MV-4-11 (cell line): ENCODE results near the gene CLIP3.
"Not testable (repeated sequence)": the region's sequence is repeated elsewhere in the genome, so short reads cannot be mapped to it uniquely, and the experiment has no call there.

ENCODE experiments used
- DNase-seq: peaks from one replicate; lab custom pipeline; 2025; lab: John Stamatoyannopoulos, UW

Gene CLIP3

GRCh38 chr19:36008336-36008978 lies 24.2 kb downstream of the CLIP3 start, which contains the start of gene SYNE4:
Gene SYNE4, minus strand, starts transcription at chr19:36008813. Its CDS starts 132 bp downstream, at chr19:36008681.
- DNase-seq, result no peak

DNA sequence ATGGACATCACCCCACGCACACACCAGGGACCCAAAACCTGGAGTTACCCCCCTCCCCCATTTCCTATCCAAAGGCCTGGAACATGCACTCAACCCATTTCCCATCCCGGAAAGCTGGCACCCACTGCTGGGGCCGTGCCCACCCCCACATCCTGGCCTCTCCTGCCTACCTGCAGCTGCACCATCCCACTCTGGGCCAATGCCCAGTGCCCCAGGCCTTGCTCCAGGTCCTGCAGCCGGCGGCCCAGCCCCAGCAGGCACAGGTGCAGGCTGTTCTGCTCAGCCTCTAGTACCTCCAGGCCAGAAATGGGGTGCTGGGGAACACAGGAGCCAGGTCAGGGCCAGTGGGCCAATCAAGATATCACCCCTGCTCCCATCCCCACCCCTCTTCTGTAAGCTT lies 25.7 kb downstream of the CLIP3 start:
- no peak for DNase-seq

- no peak for DNase-seq
Observed at GRCh38 chr19:36003284-36003683, 29.4 kb downstream of the CLIP3 start.

GRCh38 chr19:36001605-36002004 lies 31.1 kb downstream of the CLIP3 start:
- DNase-seq, result no peak

GRCh38 chr19:35996777-35997176 lies 35.9 kb downstream of the CLIP3 start:
- no peak for DNase-seq

- peak; percentile 98 for DNase-seq
Observed at GRCh38 chr19:35995048-35995993, 37.4 kb downstream of the CLIP3 start, which contains the start of gene SDHAF1. Gene SDHAF1, plus strand, starts transcription at chr19:35995188. Its CDS starts 87 bp downstream, at chr19:35995275.

DNA sequence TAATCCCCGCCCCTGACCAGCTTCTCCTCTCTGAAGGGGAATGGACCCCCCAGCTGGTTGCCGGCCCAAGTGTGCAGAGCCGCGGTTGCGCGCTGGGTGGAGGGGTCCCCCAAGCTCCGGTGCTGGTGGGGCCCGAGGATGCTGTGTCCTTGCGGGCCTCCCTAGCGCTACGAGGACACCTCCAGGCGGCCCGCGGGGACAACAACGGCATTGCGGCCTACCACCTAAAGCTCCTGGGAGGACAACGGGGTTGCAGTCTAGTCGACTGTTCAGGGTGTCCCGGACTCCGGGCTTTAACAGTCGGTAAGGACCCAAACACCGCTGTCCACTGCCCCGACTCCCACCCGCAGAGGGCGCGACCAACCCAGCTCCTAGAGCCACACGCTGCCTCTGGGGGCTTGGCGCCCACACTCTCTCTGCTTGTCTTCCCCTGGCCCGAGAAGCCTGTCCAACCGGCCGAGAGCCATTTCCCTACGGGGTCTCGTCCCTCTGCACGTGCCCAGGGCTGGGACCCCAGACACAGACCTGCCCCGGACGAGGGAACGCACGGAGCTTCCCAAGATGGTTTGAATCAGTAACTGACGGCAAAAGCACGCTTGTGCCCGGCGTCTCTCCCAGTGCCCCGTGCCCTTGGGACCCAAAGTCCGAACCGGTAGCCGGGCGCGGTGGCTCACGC lies 38.6 kb downstream of the CLIP3 start:
- no peak for DNase-seq

- DNase-seq, result no peak
Observed at GRCh38 chr19:35992907-35993765, 39.5 kb downstream of the CLIP3 start.

GRCh38 chr19:35991731-35992450 lies 40.8 kb downstream of the CLIP3 start:
- DNase-seq, result no peak

- DNase-seq, result no peak
Observed at GRCh38 chr19:35990771-35991730, 41.6 kb downstream of the CLIP3 start.

DNA sequence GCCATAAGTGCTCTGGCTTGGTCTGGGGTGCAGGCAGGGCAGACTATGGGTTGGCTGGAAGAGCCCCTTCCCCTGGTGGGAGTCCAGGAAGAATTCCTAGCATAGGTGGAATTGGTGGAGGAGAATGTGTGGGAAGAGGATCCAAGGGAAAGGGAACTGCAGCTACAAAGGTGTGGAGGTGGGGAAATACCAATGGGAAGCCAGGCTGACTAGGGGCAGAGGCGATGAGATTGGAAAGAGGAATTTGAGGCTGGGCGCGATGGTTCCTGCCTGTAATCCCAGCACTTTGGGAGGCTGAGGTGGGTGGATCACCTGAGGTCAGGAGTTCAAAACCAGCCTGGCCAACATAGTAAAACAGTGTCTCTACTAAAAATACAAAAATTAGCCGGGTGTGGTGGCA lies 42.5 kb downstream of the CLIP3 start:
- no peak for DNase-seq

DNA sequence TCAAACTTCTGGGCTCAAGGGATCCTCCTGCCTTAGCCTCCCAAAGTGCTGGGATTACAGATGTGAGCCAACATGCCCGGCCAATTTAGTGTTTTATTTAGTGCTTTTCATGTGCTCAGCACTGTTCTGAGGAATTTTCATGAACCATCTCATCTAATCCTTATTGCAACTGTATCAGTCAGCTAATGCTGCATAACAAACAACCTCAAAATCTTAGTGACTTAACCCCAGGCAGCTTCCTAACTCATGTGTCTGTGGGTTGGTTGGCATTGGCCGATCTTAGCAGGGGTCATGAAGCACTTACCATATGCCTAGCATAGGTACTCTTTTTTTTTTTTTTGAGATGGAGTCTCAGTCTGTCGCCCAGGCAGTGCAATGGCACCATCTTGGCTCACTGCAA lies 43.8 kb downstream of the CLIP3 start:
- DNase-seq, result no peak

GRCh38 chr19:35987571-35987896 lies 45.1 kb downstream of the CLIP3 start:
- DNase-seq, result peak; percentile 56

GRCh38 chr19:35986664-35987570 lies 45.8 kb downstream of the CLIP3 start:
- peak; percentile 80 for DNase-seq

DNA sequence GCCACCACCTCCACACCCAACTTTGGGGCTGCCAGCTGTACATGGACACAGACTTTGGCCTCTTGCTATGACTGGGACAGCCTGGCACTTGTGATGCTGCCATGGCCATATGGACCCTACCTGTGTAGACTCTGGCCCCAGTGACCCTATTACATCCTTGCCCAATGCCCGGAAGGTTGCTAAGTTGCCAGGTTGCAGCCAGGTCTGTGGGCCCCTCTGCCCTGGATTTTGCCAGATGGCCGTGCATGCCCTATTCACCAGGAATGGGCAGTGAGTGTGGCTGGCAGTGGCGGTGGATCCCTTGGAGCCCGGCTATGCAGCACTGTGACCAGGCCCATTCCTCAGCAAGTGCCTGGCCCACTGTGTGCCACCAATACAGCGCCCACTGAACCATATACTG lies 46.6 kb downstream of the CLIP3 start:
- DNase-seq, result no peak

DNA sequence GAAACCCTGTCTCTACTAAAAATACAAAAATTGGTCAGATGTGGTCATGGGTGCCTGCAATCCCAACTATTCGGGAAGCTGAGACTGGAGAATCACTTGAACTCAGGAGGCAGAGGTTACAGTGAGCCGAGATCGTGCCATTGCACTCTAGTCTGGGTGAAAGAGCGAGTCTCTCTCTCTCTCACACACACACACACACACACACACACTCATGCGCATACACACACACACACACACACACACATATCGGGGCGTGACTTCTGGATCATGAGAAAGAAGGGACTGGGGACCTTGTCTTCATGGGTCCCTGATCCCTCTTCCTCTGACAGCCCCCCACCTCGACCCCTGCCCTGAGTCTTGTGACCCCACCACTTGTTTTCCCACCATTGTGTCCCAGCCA lies 49.5 kb downstream of the CLIP3 start:
- DNase-seq, result no peak

DNA sequence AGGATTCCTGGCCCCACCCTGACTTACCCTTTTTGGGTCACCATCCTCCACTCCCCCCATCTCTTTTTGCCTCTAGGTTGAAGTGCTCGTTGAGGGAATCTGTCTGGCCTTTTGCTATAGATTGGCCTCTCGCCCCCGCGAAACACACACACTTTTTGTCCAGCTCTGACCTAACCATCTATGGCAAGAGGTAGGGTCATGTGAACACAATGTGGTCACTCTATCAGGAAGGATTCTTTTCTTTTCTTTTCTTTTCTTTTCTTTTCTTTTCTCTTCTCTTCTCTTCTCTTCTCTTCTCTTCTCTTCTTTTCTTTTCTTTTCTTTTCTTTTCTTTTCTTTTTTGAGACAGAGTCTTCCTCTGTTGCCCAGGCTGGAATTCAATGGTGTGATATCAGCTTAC lies 51.7 kb downstream of the CLIP3 start:
- not testable (repeated sequence) for DNase-seq

- DNase-seq, result no peak
Observed at GRCh38 chr19:35978832-35979365, 53.8 kb downstream of the CLIP3 start.
